ENCODE measurements around the gene DUSP1. TPM values are rescaled to one million over a fixed set of nuclear protein-coding genes. Genes with fewer than 3 reads are reported as not detected.

The DUSP1 gene
- total RNA-seq, 1 experiment from 2014 or later: 80.5 TPM

- DNase-seq (ENCODE audit: low read depth): peak; percentile 100
Observed at GRCh38 chr5:172764861-172765765, 5.9 kb downstream of the DUSP1 start.

- no peak for DNase-seq (ENCODE audit: low read depth)
Observed at GRCh38 chr5:172763120-172763464, 7.9 kb downstream of the DUSP1 start.

- DNase-seq (ENCODE audit: low read depth): no peak
Observed at GRCh38 chr5:172762214-172763119, 8.5 kb downstream of the DUSP1 start.

- DNase-seq (ENCODE audit: low read depth): peak; percentile 33
Observed at GRCh38 chr5:172760959-172761358, 10.0 kb downstream of the DUSP1 start.

- DNase-seq (ENCODE audit: low read depth): no peak
Observed at GRCh38 chr5:172760136-172760535, 10.9 kb downstream of the DUSP1 start.

- DNase-seq (ENCODE audit: low read depth): no peak
Observed at GRCh38 chr5:172758834-172759149, 12.2 kb downstream of the DUSP1 start.

- peak; percentile 99 for DNase-seq (ENCODE audit: low read depth)
Observed at GRCh38 chr5:172758077-172758833, 12.7 kb downstream of the DUSP1 start.

GRCh38 chr5:172757394-172758010, 13.5 kb downstream of the DUSP1 start:
- DNase-seq (ENCODE audit: low read depth): peak; percentile 44

GRCh38 chr5:172756764-172757393, 14.1 kb downstream of the DUSP1 start:
- no peak for DNase-seq (ENCODE audit: low read depth)

- DNase-seq (ENCODE audit: low read depth): no peak
Observed at GRCh38 chr5:172754596-172755356, 16.2 kb downstream of the DUSP1 start.

GRCh38 chr5:172753101-172753500, 17.9 kb downstream of the DUSP1 start:
- no peak for DNase-seq (ENCODE audit: low read depth)

- DNase-seq (ENCODE audit: low read depth): no peak
Observed at GRCh38 chr5:172751761-172752510, 19.1 kb downstream of the DUSP1 start.

GRCh38 chr5:172749881-172750633, 20.9 kb downstream of the DUSP1 start:
- DNase-seq (ENCODE audit: low read depth): peak; percentile 74

GRCh38 chr5:172749076-172749475, 21.9 kb downstream of the DUSP1 start:
- DNase-seq (ENCODE audit: low read depth): no peak

GRCh38 chr5:172748341-172748843, 22.6 kb downstream of the DUSP1 start:
- no peak for DNase-seq (ENCODE audit: low read depth)

GRCh38 chr5:172747471-172747870, 23.5 kb downstream of the DUSP1 start:
- no peak for DNase-seq (ENCODE audit: low read depth)

- DNase-seq (ENCODE audit: low read depth): no peak
Observed at GRCh38 chr5:172746725-172747124, 24.3 kb downstream of the DUSP1 start.

- no peak for DNase-seq (ENCODE audit: low read depth)
Observed at GRCh38 chr5:172745838-172746237, 25.2 kb downstream of the DUSP1 start.

GRCh38 chr5:172745406-172745805, 25.6 kb downstream of the DUSP1 start:
- DNase-seq (ENCODE audit: low read depth): no peak

All from M059J (cell line).